Stimulated activated CD4-positive, alpha-beta T cell treated with anti-CD3 and anti-CD28 coated beads, Interleukin-1b, Interleukin-23, amount 100 ng/mL, for 4 hours (primary cell): ENCODE data around the gene TMTC2.
"Not testable (repeated sequence)": the region's sequence is repeated elsewhere in the genome, so short reads cannot be mapped to it uniquely, and the experiment has no call there.

Experiments
- DNase-seq, 2 donors: peaks; one replicate each; pipeline ENCODE4 v3.0.0-alpha.2; 2020; ENCODE audit warnings: low read depth in 2 of 2

The TMTC2 gene

DNA sequence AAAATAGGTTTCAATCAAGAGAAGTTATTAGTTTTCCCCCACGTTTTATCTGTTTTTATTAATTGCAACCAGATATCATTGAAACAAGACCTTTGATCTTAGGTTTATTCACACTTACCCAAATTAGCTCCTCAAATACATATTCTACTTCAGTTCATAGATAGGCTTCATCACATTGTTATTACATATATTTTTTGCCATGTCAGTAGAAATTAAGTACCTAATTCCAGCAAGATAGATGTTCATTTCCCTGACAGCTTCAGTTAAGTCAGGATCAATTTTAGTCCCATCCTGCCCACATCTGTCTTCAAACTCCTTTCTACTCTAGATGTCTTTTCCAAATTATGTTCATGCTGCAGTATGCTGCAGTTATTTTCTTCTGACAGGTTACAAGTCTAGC lies 388.8 kb downstream of the TMTC2 start:
- no peak for DNase-seq

DNA sequence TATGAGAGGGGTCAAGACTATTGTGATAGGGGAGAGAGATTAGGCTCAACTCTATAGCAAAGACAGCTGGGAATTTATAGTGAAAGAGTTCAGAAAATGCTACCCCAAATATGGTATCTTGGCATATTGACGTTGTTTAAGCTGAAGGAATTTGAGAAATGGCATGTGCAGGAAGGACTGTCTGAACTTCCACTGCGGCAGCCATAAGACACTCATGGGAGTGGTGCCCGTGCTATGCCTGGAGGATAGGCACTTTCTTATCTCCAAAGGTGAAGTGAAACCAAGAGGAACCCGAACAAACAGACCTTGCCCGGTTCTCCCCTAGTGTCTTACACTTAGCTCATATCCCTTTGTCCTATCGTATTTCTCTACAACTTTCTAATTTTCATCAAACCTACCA lies 390.3 kb downstream of the TMTC2 start:
- no peak for DNase-seq

DNA sequence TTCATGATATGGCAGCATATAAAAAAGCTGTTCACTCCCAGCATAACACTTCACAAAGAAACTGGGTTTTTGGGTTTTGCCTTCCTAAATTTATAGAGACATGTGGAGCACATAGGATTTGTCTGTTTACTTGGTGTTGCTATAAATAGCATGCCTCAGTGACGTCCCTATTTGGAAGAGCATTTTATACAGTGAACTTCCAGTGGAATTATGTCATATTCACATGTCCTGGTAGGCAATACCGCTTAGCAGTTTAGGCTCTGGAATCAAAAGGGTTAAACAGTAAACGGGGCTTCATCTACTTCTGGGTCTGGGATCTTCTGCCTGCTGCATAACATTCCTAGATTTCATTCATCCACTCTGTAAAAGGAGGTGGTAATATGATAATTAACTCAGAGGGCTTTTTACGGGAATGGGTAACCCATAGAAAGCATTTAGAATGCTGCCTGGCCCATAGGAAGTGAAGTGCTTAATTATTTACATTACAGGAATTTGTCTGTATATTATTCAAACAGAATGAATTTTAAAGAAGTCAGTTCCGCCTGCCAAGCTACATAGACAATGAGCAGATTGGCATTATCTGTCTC lies 396.1 kb downstream of the TMTC2 start:
- no peak for DNase-seq

DNA sequence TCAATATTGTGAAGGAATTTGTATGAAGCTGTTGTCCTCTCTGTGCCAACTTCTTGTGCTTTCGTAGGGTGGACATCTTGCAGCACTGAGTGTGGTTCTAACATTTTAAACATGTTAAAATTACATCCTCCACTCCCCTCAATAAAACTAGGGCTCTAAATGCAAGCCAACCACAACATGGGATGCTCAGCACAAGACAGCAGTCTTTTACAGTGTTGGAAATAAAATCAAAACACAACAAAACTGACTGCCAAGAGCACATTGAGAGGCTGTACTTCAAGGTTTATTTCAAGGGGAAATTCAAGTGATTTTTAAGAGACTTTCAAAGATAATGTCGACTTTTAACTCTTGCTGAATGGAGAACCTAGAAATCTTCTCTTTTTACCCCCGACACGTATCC lies 396.9 kb downstream of the TMTC2 start:
- no peak for DNase-seq

DNA sequence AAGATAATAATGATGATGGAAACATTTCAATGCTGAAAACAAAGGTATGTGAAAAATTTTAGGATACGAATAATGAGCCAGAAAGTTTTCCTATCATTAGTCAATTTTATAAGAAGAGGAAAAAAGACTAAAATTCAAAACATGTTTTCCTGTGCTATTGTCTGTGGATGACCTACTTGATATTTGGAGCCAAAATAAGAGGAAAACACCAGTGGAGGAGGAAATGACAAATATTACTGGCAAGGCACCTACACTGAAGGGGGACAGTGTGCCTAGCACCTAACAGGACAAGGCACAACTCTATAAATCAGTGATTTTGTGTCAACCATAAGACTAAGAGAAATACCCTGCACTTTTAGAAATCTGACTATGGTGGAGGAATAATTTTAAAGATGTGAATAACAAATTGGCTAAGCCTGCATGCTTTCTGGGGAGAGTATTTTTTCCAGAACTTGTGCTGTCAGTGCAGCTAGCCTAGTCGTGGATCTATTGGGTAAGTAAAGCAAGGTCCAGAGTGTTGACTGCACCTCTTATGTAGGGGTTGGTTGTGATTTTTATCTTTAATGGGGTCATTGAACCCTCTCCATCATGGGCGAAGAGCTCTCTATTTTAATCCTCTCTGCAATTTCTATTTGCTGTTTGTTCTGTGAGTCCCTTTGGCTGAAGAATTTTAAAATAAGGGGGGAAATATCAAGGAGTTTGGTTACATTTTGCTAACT lies 398.0 kb downstream of the TMTC2 start:
- DNase-seq = no peak

DNA sequence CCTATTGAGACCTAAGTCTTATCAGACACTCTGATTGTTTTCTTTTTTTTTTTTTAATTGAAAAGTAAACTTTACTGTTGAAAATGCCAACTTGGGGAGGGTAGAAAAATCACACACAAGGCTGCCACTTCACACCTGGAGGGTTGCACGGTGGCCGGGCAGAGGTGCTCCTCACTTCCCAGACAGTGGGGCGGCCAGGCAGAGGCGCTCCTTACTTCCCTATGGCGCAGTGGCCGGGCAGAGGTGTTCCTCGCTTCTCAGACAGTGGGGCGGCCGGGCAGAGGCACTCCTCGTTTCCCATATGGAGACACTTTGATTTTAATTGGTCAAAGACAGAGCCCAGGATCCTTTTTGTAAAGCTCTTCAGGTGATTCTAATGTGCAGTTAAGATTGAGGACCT lies 399.3 kb downstream of the TMTC2 start:
- DNase-seq = no peak

DNA sequence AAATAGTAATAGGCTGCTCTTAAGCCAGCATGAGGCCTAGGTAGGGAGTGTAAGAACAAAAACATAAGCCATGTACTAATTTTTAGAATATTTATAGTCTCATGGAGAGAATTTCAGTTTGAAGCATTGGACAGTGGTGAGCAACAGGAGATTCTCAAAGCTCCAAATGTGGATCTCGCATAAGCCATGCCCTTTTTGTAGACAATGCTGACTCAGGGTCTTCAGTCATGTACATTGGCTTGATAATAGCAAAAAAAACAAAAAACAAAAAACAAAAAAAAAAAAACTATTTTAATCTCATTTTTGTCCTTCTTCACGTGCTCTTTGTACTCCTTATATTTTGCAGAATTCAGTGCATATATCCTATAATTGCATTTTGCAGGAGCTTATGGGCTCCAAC lies 402.9 kb downstream of the TMTC2 start:
- no peak for DNase-seq

DNA sequence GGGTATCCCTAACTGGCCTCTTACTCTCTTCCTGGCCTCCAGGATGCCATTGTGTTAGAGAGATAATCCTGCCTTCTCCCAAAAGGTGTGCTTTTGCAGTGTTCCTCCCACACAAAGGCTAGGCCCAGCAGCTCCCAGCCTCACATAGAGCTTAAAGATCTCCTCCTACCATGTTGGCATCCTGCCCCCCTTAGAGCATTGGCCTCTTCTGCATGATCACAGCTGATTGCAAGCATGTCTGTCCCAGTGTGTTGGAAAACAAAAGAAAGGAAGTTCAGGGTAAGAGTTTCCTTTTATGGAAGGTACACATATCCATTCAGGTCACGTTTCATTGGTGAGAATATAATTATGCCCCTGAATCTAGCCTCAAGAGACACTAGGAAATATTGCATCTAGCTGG lies 405.4 kb downstream of the TMTC2 start:
- no peak for DNase-seq

DNA sequence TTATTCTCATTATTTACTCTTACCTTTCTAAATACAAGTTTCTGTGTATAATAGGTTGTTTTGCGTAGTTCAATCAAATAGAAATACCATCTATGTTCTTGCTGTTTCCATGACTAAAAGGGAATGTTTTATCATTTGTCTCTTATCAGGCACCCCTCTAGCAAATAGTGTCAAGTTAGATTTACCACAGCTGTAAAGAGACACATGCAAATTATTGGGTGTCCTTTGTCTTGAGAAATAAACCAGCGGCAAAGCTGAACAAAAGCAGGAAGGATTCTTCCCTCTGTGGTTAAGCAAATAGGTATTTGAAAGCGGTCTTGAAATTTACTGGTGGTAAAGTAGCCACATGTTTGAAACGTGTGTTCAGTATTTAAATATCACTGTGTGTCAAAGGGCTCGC lies 405.9 kb downstream of the TMTC2 start:
- no peak for DNase-seq

DNA sequence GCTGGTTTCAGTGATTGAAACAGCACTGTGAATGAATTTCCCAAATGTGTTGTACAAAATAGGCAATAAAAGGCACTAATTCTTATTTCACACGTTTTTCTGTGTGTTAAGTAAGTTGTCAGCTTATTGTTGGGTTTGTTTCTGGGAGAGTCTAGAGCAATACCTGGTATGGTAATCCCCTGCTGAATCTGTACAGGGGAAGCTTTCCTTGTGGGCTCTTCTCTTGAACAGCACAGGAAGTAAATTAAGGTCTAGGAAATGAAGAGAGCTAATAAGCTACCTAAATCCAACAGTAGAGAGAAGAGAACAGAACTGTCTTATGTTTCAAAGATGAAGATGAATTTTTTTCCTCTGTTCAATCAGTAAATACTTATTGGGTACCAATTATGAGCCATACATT lies 406.7 kb downstream of the TMTC2 start:
- no peak for DNase-seq

DNA sequence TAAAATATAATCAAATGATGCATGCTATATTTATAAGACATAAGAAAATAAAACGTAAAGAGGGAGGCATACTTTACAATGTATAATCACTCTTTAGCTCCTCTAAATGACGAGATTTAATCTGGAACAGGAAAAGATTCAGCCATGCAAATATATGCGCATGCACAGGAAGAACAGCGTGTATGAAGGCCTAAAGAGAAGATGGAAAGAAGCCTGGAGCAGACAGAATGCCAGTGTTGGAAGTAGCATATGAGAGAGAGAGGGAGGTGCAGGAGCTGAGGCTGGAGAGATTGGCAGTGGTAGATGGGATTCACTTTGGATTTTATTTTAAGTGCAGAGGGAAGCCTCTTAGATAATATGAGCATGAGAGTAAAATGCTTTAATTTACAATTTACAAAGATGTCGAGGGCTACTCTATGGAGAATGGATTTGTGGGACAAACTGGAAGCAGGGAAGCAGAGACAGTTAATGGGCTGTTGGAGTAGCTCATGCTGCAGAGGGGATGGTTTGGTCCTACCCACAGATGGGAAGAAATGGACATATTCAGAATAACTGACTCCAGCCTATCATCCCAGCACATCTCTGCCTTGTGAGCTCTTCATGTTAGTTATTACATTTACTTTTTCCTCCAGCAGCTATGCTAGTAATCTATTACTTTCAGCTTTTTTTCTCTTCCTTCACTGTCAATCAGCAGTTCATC lies 411.1 kb downstream of the TMTC2 start:
- DNase-seq = no peak

DNA sequence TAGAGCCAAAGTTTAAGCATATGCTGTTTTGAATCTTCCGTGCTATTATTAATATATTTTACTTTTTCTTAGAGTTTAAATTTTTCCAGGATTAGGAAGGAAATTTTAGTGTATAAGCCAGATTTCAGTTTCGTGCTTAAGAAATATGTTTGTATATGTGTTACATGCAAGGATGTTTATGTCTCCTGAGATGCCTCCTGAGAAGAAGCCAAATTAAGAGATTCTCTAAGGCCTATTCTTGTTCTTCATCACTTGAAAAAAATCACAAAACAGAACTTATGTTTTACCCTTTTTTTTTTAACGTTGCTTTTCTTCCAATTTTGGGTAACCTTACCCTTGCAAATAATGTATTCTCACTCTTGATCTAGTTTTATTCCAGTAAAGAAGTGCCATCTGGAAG lies 412.7 kb downstream of the TMTC2 start:
- DNase-seq = no peak

DNA sequence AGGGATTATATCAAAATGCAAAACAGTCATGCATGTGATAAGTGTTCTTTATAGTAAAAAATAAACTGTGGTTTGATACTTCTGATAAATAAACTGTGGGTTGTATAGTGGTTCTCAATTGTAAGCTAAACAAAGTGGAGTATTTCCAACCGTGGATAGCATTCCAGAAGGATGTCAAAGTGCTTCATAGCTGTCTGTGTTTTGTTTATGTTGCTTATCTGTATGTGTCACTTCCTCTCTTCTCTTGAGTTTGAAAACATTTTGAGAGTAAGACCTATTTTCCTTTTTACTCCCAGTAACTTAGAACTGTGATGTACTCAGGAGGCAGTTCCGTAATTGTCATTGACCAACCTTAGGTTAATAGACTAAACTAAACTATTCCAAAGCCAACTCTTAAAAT lies 415.8 kb downstream of the TMTC2 start:
- DNase-seq = no peak

DNA sequence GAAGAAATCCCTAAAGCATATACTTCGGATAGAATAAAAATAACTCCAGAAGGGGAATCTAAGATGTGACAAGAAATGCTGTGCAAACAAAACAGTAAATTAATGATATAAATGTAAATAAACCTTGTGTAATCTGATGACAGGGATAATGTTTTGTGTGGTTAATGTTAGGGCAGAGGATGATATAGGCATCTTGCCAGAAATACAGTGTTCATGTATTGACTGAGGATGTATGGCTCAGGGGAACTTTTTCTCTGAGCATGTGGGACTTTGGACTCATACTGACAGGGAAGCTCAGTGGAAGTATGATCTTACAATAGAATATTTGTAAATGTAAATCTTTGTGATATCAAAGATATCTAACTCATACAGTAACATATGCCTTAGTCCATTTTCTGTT lies 420.2 kb downstream of the TMTC2 start:
- no peak for DNase-seq

DNA sequence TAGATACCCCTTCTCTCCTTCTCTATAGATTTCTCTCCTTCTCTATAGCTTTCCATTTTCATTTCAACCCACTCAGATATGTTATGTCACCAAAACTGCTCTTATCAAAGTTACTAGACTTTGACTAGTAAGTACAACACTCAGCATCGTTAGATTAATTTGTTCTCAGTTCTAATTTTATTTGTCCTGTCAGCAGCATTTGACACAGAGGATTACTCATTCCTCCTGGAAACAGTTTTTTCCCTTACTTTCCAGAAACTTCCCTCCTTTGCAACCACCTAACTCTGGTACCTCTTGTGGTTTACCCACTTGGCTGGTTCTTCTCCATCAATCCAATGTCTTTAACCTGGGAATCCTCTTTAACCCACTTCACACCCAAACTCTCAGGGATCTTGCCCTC lies 423.7 kb downstream of the TMTC2 start:
- DNase-seq = no peak

DNA sequence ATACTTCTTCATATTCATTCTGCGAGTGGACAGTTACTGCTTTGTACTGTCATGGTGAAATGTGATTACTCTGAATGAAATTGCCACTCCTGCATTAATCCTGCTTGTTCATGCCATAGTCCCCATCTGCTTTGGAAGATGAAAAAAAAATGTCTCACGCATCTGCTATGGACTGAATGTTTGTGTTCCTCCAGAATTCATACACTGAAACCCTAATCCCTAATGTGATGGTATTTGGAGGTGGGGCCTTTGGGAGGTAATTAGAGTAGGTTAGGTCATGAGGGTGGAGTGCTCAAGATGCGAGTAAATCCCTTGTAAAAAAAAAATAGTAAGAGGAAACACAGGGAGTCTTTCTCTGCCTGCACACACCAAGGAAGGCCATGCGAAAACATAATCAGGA lies 427.2 kb downstream of the TMTC2 start:
- no peak for DNase-seq

DNA sequence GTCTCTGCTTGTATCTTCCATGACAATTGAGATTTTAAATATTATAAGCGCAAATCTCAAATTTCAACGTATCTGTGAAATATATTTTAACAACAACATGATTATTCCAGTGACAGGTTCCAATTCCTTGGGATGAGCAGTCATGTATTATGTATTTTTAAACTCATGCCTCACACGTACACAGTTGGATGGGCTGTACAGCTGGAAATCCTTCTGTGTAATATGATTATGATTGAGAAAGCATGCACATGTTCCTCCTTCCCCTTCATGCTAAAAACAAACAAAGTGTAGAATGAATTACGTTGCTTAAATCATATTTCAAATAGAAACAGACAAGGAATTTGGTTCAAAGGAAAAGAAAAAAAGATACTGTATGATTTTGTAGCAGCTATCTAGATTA lies 428.3 kb downstream of the TMTC2 start:
- no peak for DNase-seq

DNA sequence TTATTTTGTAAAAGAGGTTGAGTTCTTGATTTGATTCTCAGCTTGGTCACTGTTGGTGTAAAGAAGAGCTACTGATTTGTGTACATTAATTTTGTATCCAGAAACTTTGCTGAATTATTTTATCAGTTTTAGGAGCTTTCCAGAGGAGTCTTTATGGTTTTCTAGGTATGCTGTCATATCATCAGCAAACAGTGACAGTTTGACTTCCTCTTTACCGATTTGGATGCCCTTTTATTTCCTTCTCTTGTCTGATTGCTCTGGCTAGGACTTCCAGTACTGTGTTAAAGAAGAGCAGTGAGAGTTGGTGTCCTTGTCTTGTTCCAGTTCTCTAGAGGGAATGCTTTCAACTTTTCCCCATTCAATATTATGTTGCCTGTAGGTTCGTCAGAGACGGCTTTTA lies 431.2 kb downstream of the TMTC2 start:
- not testable (repeated sequence) for DNase-seq

DNA sequence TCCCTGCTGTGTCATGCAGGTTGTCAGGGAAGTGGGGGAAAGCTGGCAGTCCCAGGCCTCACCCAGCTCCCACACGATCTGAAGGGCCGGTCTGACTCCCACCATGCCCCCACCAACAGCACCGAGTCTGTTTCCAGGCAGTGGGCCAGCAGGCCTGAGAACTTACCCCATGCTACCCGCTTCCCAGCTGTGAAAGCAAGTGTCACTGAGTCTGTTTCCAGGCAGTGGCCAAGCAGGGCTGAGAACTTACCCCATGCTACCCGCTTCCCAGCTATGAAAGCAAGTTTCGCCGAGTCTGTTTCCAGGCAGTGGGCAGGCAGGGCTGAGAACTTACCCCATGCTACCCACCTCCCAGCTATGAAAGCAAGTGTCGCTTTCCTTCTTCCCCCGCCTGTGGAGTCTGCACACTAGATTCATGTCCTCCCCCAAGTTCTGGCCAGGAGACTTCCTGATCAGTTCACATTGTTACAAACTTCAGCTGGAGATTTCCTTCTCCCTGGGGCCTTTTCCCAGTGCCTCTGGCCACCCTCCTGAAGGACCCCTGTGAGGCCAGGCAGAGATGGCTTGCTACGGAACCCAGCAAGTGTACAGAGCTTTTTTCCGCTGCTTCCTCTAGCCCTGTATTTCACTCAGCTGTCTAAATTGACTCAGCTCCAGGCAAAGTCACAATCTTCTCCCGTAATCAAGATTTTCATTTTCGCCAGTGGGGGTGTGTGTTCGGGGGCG lies 435.4 kb downstream of the TMTC2 start:
- DNase-seq = no peak

DNA sequence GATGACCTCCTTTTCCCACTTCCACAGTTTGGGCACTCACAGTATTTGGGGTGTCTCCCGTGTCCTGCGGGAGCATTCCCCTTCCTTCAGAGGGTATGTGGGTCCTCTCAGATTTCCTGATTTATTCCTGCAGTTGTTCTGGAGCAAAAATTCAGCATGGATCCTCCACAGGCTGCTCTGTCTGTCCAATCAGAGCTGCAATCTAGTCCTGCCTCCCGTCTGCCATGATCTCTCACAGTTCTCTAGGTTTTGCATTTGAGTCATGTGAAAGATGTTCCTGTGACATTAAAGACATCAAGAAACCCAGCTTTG lies 435.9 kb downstream of the TMTC2 start:
- no peak for DNase-seq

DNA sequence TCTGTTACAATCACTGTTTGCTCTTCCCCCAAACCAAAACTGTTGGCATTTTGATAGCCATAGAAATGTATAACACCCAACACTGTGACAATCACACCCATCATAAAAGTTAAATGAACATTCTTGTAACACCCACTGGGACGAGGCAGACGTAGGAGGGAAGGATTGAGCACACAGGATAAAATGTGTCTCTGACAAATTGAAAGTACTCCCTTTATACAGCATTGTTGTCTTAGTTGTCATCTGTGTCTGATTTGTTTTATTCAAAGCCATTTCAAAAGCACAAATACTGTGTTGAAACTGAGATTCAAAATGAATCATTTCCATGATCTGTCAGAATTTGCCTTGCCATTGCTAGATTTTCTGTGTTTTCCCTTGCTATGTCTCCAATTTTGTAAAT lies 436.3 kb downstream of the TMTC2 start:
- DNase-seq = no peak

DNA sequence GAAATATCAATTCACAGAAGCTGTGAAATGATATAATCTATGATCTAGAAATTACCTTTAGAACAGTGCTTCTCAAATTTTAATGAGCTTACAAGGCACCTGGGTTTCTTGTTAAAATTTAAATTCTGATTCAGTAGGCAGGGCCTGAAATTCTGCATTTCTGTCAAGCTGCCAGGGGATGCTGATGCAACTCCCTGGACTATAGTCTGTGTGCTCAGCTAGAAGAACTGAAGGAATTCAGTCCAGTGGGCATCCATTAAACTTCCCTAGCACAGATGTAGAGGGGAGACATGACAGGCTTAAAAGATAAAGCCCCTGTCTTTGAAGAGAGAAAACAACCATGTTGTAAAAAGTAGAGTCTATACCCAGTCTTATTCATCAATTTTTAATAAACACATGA lies 441.8 kb downstream of the TMTC2 start:
- no peak for DNase-seq

DNA sequence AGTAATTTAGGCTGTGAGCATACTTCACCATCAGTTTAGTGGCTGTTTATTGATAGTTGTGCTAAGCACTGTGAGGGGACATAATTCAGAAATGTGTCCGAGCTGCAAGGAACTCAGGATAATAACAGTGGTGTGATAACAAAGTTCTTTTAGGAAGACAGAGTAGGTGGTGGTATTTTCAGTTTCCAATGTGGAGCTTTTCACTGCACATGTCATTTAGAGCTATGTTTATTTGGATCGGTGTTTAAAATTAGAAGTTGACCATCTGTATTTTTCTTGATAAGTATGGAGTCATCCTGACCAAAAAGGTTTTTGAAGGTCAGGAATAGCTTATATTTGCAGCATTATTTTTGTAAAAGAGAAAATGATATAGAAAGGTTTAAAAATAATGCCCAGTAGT lies 443.5 kb downstream of the TMTC2 start:
- DNase-seq = no peak
